Erythroblast (primary cell): ENCODE results near the gene TAF6L.
"Not testable (repeated sequence)": the region's sequence is repeated elsewhere in the genome, so short reads cannot be mapped to it uniquely, and the experiment has no call there.

Experiments
- GATA1 ChIP-seq: IDR thresholded peaks from 2 replicates; pipeline ENCODE4 v1.6.1; 2011; ENCODE audit warnings: low read depth, mild to moderate bottlenecking, control low read depth, low read length, moderate library complexity
- POLR2A ChIP-seq: IDR thresholded peaks from 2 replicates; pipeline ENCODE4 v1.6.1; 2011; ENCODE audit warnings: mild to moderate bottlenecking, low read length

- TF ChIP-seq POLR2A, GATA1: not testable (repeated sequence)
These were observed 56.9 kb downstream of the TAF6L start for GRCh38 chr11:62828130-62828529.
